Measurements from ENCODE around the gene SMPD2.
A peak's percentile ranks its signal among the peaks of the same experiment; 100 is the strongest.
"Not testable (repeated sequence)": the region's sequence is repeated elsewhere in the genome, so short reads cannot be mapped to it uniquely, and the experiment has no call there.

SMPD2 gene

GRCh38 chr6:109461205-109461604 is 20.7 kb downstream of the SMPD2 start:
- DNase-seq (ENCODE audit: low spot score) = not testable (repeated sequence)

- peak; percentile 45 for DNase-seq (ENCODE audit: low spot score)
These were observed 21.4 kb downstream of the SMPD2 start for GRCh38 chr6:109461733-109462526.

GRCh38 chr6:109465772-109466171 is 25.2 kb downstream of the SMPD2 start:
- no peak for DNase-seq (ENCODE audit: low spot score)

GRCh38 chr6:109466212-109466923 is 25.8 kb downstream of the SMPD2 start:
- no peak for DNase-seq (ENCODE audit: low spot score)

GRCh38 chr6:109467696-109468095 is 27.2 kb downstream of the SMPD2 start:
- no peak for DNase-seq (ENCODE audit: low spot score)

- no peak for DNase-seq (ENCODE audit: low spot score)
These were observed 29.2 kb downstream of the SMPD2 start for GRCh38 chr6:109469591-109470189.

GRCh38 chr6:109471105-109471810 is 30.7 kb downstream of the SMPD2 start:
- DNase-seq (ENCODE audit: low spot score) = no peak

GRCh38 chr6:109472132-109472995 is 31.8 kb downstream of the SMPD2 start:
- DNase-seq (ENCODE audit: low spot score) = no peak

GRCh38 chr6:109473120-109473519 is 32.6 kb downstream of the SMPD2 start:
- no peak for DNase-seq (ENCODE audit: low spot score)

- no peak for DNase-seq (ENCODE audit: low spot score)
These were observed 34.5 kb downstream of the SMPD2 start for GRCh38 chr6:109474995-109475394.

GRCh38 chr6:109475625-109476024 is 35.1 kb downstream of the SMPD2 start:
- DNase-seq (ENCODE audit: low spot score) = no peak

- no peak for DNase-seq (ENCODE audit: low spot score)
These were observed 36.7 kb downstream of the SMPD2 start for GRCh38 chr6:109477184-109477583.

- DNase-seq (ENCODE audit: low spot score) = peak; percentile 64
These were observed 37.2 kb downstream of the SMPD2 start for GRCh38 chr6:109477725-109478124.

GRCh38 chr6:109478222-109478805 is 37.8 kb downstream of the SMPD2 start:
- DNase-seq (ENCODE audit: low spot score) = no peak

- no peak for DNase-seq (ENCODE audit: low spot score)
These were observed 38.5 kb downstream of the SMPD2 start for GRCh38 chr6:109478841-109479624.

- no peak for DNase-seq (ENCODE audit: low spot score)
These were observed 40.5 kb downstream of the SMPD2 start for GRCh38 chr6:109480993-109481480.

GRCh38 chr6:109482905-109483734 is 42.6 kb downstream of the SMPD2 start, which contains the start of gene ZBTB24:
ZBTB24 (minus strand) TSS chr6:109483219; CDS start chr6:109482026, 1,193 bp downstream.
- peak; percentile 93 for DNase-seq (ENCODE audit: low spot score)

GRCh38 chr6:109483735-109484057 is 43.2 kb downstream of the SMPD2 start:
- DNase-seq (ENCODE audit: low spot score) = no peak

- DNase-seq (ENCODE audit: low spot score) = no peak
These were observed 43.6 kb downstream of the SMPD2 start for GRCh38 chr6:109484122-109484521.

Data from kidney tubule cell (primary cell).